Mesenchymal stem cell (in vitro differentiated cells and primary cell): ENCODE results near the gene TMEM17.

Experiments used
- DNase-seq: peaks from one replicate; pipeline ENCODE4 v3.0.0-alpha.2; 2013
- H2AFZ ChIP-seq: one replicate; pipeline ENCODE4 v1.6.1; 2013; ENCODE audit warnings: low read depth, mild to moderate bottlenecking, control low read depth, inconsistent platforms, low read length, moderate library complexity
- H2AK5ac ChIP-seq: 2 replicates; pipeline ENCODE4 v1.6.1; 2013; ENCODE audit warnings: low read length, moderate library complexity, mild to moderate bottlenecking, inconsistent platforms; ENCODE audit not compliant: severe bottlenecking
- H2BK120ac ChIP-seq: one replicate; pipeline ENCODE4 v1.6.1; 2013; ENCODE audit warnings: low read depth, mild to moderate bottlenecking, inconsistent platforms, low read length, moderate library complexity
- H2BK12ac ChIP-seq, 2 experiments: one replicate each; pipeline ENCODE4 v1.6.1; 2013; ENCODE audit warnings: inconsistent platforms in 2 of 2, low read length in 2 of 2, mild to moderate bottlenecking in 2 of 2, moderate library complexity in 2 of 2, control low read depth in 1 of 2
- H2BK15ac ChIP-seq: one replicate; pipeline ENCODE4 v1.6.1; 2013; ENCODE audit warnings: mild to moderate bottlenecking, low read depth, inconsistent platforms; ENCODE audit not compliant: poor library complexity, severe bottlenecking
- H2BK5ac ChIP-seq: 2 replicates; pipeline ENCODE4 v1.6.1; 2013; ENCODE audit warnings: low read depth, mild to moderate bottlenecking, low read length, control low read depth, inconsistent platforms; ENCODE audit not compliant: poor library complexity, severe bottlenecking
- H3K14ac ChIP-seq, 2 experiments: one replicate each; pipeline ENCODE4 v1.6.1; 2013; ENCODE audit warnings: inconsistent platforms in 2 of 2, low read length in 2 of 2, control low read depth in 1 of 2, mild to moderate bottlenecking in 1 of 2, moderate library complexity in 1 of 2
- H3K18ac ChIP-seq, 2 experiments: one replicate each; pipeline ENCODE4 v1.6.1; 2013; ENCODE audit warnings: inconsistent platforms in 2 of 2, low read length in 2 of 2, control low read depth in 1 of 2, low read depth in 1 of 2, mild to moderate bottlenecking in 1 of 2
- H3K23ac ChIP-seq, 2 experiments: one replicate each; pipeline ENCODE4 v1.6.1; 2013; ENCODE audit warnings: inconsistent platforms in 2 of 2, low read length in 2 of 2, mild to moderate bottlenecking in 2 of 2, moderate library complexity in 2 of 2, control low read depth in 1 of 2
- H3K27ac ChIP-seq: 2 replicates; pipeline ENCODE4 v1.5.1; 2013; ENCODE audit warnings: mild to moderate bottlenecking, moderate library complexity, low read length, control low read depth, inconsistent platforms; ENCODE audit not compliant: poor library complexity, severe bottlenecking
- H3K27me3 ChIP-seq, 2 experiments: 2 replicates each; pipeline versions ENCODE4 v1.6.1 to v1.7.0; 2013; ENCODE audit warnings: low read length in 2 of 2, mild to moderate bottlenecking in 2 of 2, moderate library complexity in 2 of 2, control low read depth in 1 of 2, inconsistent platforms in 1 of 2; ENCODE audit not compliant: control insufficient read depth in 1 of 2, insufficient read depth in 1 of 2
- H3K36me3 ChIP-seq, 2 experiments: 2 replicates each; pipeline versions ENCODE4 v1.6.1 to v1.7.0; 2013; ENCODE audit warnings: low read length in 2 of 2, control low read depth in 1 of 2, inconsistent platforms in 1 of 2, low read depth in 1 of 2, mild to moderate bottlenecking in 1 of 2; ENCODE audit not compliant: insufficient read depth in 2 of 2, control insufficient read depth in 1 of 2
- H3K4ac ChIP-seq, 2 experiments: one replicate each; pipeline ENCODE4 v1.6.1; 2013; ENCODE audit warnings: inconsistent platforms in 2 of 2, low read length in 2 of 2, mild to moderate bottlenecking in 2 of 2, moderate library complexity in 2 of 2, control low read depth in 1 of 2, low read depth in 1 of 2
- H3K4me1 ChIP-seq: 2 replicates; pipeline ENCODE4 v1.6.1; 2013; ENCODE audit warnings: low read depth, low read length, control low read depth; ENCODE audit not compliant: control insufficient read depth, insufficient read depth
- H3K4me2 ChIP-seq: 2 replicates; pipeline ENCODE4 v1.6.1; 2013; ENCODE audit warnings: low read length, mild to moderate bottlenecking, inconsistent platforms; ENCODE audit not compliant: poor library complexity, severe bottlenecking
- H3K4me3 ChIP-seq, 2 experiments: 2 replicates each; pipeline versions ENCODE4 v1.5.1 to v1.7.0; 2013; ENCODE audit warnings: low read length in 2 of 2, mild to moderate bottlenecking in 2 of 2, control low read depth in 1 of 2, low read depth in 1 of 2; ENCODE audit not compliant: insufficient read depth in 1 of 2
- H3K79me1 ChIP-seq: replicated peaks from 2 replicates; pipeline ENCODE4 v1.6.1; 2013; ENCODE audit warnings: mild to moderate bottlenecking, control low read depth, low read length, inconsistent platforms; ENCODE audit not compliant: poor library complexity, severe bottlenecking
- H3K9ac ChIP-seq: 2 replicates; pipeline ENCODE4 v1.7.0; 2013; ENCODE audit warnings: mild to moderate bottlenecking, low read length, moderate library complexity
- H3K9me3 ChIP-seq: 2 replicates; pipeline ENCODE4 v1.7.0; 2013; ENCODE audit warnings: mild to moderate bottlenecking, low read length; ENCODE audit not compliant: control insufficient read depth
- H4K8ac ChIP-seq: one replicate; pipeline ENCODE4 v1.6.1; 2013; ENCODE audit warnings: inconsistent platforms, mild to moderate bottlenecking, low read length, moderate library complexity
- H4K91ac ChIP-seq: one replicate; pipeline ENCODE4 v1.6.1; 2013; ENCODE audit warnings: mild to moderate bottlenecking, low read length, inconsistent platforms
- WGBS: methylation state at CpG from one replicate; pipeline ENCODE4 v1.1.7; 2013; ENCODE audit warnings: mixed read lengths; 5-methylcytosine and 5-hydroxymethylcytosine counted together

The TMEM17 gene

DNA sequence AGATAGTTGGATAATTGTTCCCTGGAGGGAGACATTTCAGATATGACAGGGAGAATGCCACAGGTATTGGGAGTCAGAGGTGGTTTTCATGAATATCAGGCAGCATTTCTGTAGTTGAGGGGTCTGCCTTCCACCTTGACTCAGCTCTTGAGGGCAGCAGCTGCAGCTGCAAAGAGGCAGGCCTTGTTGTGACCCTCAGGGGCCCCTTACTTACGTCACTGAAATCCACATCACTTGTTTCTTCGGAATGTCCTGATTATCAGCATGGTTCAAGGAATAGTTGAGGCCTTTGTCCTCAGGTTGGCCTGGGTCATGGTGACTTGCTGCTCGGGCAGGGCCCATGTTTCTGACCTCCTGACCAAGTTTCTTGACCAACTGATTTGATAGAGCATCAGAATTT lies 46.9 kb downstream of the TMEM17 start:
- H3K23ac ChIP-seq: no peak overlapping the region
- DNase-seq: no peak
- no peak overlapping the region for H3K4me3 ChIP-seq
- H3K27me3 ChIP-seq: no peaks in the 10 kb centered on the region
- no peaks in the 10 kb centered on the region for H3K9me3 ChIP-seq
- H2BK15ac ChIP-seq: no peak overlapping the region
- H4K91ac ChIP-seq: no peak overlapping the region
- no peak overlapping the region for H3K18ac ChIP-seq
- no peak overlapping the region for H3K9ac ChIP-seq
- 88% methylated on average over 3 of the region's 3 CpGs for WGBS
- no peak overlapping the region for H3K27ac ChIP-seq
- H2AK5ac ChIP-seq: no peak overlapping the region
- no peak overlapping the region for H4K8ac ChIP-seq
- no peak overlapping the region for H2BK5ac ChIP-seq
- H2BK120ac ChIP-seq: no peak overlapping the region
- no peak overlapping the region for H3K4ac ChIP-seq
- H3K36me3 ChIP-seq: no peaks in the 10 kb centered on the region
- peaks cover 15% of the 10 kb centered on the region for H3K4me1 ChIP-seq
- no peak overlapping the region for H2BK12ac ChIP-seq
- H3K4me2 ChIP-seq: no peak overlapping the region
- no peak overlapping the region for H3K14ac ChIP-seq
- H2AFZ ChIP-seq: no peak overlapping the region
- no peaks in the 10 kb centered on the region for H3K79me1 ChIP-seq

- no peak overlapping the region for H2BK120ac ChIP-seq
- no peak overlapping the region for H4K8ac ChIP-seq
- H3K79me1 ChIP-seq: no peaks in the 10 kb centered on the region
- no peak overlapping the region for H2AFZ ChIP-seq
- no peak overlapping the region for H3K14ac ChIP-seq
- H3K4me1 ChIP-seq: peaks cover 15% of the 10 kb centered on the region
- no peak overlapping the region for H3K27ac ChIP-seq
- no peaks in the 10 kb centered on the region for H3K27me3 ChIP-seq
- no peak overlapping the region for H3K18ac ChIP-seq
- no peak overlapping the region for H3K4me3 ChIP-seq
- no peak overlapping the region for H3K4me2 ChIP-seq
- no peaks in the 10 kb centered on the region for H3K9me3 ChIP-seq
- H4K91ac ChIP-seq: no peak overlapping the region
- H2AK5ac ChIP-seq: no peak overlapping the region
- H3K4ac ChIP-seq: no peak overlapping the region
- H3K9ac ChIP-seq: no peak overlapping the region
- no peak overlapping the region for H2BK15ac ChIP-seq
- no peak for DNase-seq
- 96% methylated on average over 6 of the region's 6 CpGs for WGBS
- no peak overlapping the region for H3K23ac ChIP-seq
- no peak overlapping the region for H2BK12ac ChIP-seq
- H2BK5ac ChIP-seq: no peak overlapping the region
- H3K36me3 ChIP-seq: no peaks in the 10 kb centered on the region
These were observed 47.3 kb downstream of the TMEM17 start for GRCh38 chr2:62458671-62459081.

DNA sequence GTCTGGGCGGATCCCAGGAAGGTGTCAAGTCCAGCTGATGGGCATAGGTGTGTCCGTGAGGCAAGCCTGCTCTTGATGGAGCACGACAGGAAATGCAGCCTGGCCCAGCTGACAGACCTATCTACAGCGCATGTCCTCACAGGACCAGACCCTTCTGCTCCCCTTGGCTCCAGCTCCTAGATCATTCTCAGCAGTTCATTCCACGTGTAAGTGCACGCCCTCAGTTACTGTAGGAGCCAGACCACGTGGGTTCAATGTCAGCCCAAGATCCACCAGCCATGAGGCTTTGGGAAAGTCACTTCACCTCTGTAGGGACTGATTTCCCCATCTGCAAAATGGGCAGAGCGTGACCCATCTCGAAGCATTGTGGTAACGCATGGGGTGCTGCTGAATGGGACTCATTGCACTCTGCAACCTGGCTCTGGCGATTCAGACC lies 47.8 kb downstream of the TMEM17 start:
- DNase-seq: no peak
- no peaks in the 10 kb centered on the region for H3K27me3 ChIP-seq
- H3K27ac ChIP-seq: no peak overlapping the region
- H3K23ac ChIP-seq: no peak overlapping the region
- H3K4me1 ChIP-seq: peaks cover 15% of the 10 kb centered on the region
- no peak overlapping the region for H4K91ac ChIP-seq
- H3K4me3 ChIP-seq: no peak overlapping the region
- H2AFZ ChIP-seq: no peak overlapping the region
- peak overlapping the region; percentile 88 for H3K9ac ChIP-seq
- no peaks in the 10 kb centered on the region for H3K79me1 ChIP-seq
- H2BK120ac ChIP-seq: no peak overlapping the region
- no peak overlapping the region for H3K4me2 ChIP-seq
- H3K18ac ChIP-seq: no peak overlapping the region
- no peaks in the 10 kb centered on the region for H3K9me3 ChIP-seq
- H2BK15ac ChIP-seq: no peak overlapping the region
- no peak overlapping the region for H3K4ac ChIP-seq
- peak overlapping the region; percentile 1 for H4K8ac ChIP-seq
- peak overlapping the region in 1 of 2 experiments; percentile 5 for H3K14ac ChIP-seq
- H3K36me3 ChIP-seq: no peaks in the 10 kb centered on the region
- no peak overlapping the region for H2BK5ac ChIP-seq
- H2AK5ac ChIP-seq: peak overlapping the region; percentile 4
- no peak overlapping the region for H2BK12ac ChIP-seq
- 95% methylated on average over 11 of the region's 11 CpGs for WGBS

GRCh38 chr2:62457556-62457955 lies 48.4 kb downstream of the TMEM17 start:
- Histone ChIP-seq H2BK15ac (no peak overlapping the region), H2BK5ac (no peak overlapping the region), H3K4me1 (peaks cover 19% of the 10 kb centered on the region), H2BK120ac (no peak overlapping the region), H3K23ac (no peak overlapping the region), H3K4me2 (peak overlapping the region; percentile 78), H2AK5ac (peak overlapping the region; percentile 20), H3K27me3 (no peaks in the 10 kb centered on the region), H3K27ac (no peak overlapping the region), H3K18ac (peak overlapping the region in 1 of 2 experiments; percentile 54), H2BK12ac (peak overlapping the region in 1 of 2 experiments; percentile 37), H3K4me3 (peak overlapping the region in 1 of 2 experiments; percentile 69), H3K14ac (no peak overlapping the region), H3K79me1 (no peaks in the 10 kb centered on the region), H4K91ac (no peak overlapping the region), H3K9ac (peak overlapping the region; percentile 88), H3K4ac (peak overlapping the region in 1 of 2 experiments; percentile 29), H2AFZ (peak overlapping the region; percentile 90), H4K8ac (peak overlapping the region; percentile 97), H3K36me3 (no peaks in the 10 kb centered on the region), H3K9me3 (no peaks in the 10 kb centered on the region)
- WGBS: 59% methylated on average over 11 of the region's 11 CpGs
- DNase-seq: no peak
